Myometrial cell (primary cell): ENCODE data around the gene CRHR2. TPM values are rescaled to one million over a fixed set of nuclear protein-coding genes. Genes with fewer than 3 reads are reported as not detected.

Experiments
- total RNA-seq: library from RNA; depleted of rRNA; stranded (reverse); fragments of >200 nt; gene quantifications from 2 replicates; pipeline ENCODE4 v1.2.3, GENCODE V29; 2015

Gene CRHR2
- not detected in 2 replicates for total RNA-seq

DNA sequence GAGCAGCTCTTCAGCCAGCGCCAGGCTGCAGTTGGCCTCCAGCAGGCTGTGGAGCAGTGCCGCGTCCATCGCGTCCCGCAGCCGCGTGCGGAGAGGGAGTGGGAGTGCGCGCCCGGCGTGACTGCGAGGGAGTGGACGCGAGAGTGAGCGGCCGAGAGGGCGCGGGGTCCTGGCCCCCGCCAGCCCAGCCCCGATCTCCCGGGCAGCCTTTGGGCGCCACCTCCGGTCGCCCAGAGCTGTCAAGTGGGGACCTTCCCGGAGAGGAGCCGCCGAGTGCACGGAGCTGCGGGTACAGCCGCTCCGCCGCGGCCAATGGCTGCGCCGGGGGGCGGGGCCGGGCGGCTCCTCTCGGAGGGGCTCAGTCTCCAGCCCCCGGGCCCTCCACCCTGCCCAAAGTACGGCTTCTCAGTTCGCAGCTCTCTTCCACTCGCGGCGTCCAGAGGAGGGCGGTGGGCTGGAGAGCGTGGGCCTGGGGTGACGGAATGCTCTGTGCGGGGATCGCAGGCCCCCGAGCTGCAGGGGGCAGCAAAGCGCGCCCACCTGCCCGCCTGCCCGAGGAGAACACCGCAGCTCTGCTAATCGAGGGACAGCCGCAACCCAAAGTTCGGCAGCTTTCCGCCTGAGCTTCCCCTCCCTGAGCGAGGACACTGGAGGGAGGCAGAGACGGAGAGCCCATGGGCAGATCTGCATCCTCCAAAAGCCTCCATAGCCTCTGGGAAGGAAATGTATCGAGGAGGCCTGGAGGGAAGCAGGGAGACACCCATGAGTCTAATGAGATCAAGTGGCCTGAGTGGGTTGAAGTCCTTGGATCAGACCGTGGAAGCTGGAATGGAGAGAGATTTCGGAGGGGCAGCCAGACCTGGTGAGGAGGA, at the start of gene CRHR2:
CRHR2 (minus strand) TSS at position 245 of the 872 bp plus-strand sequence; CDS start at position 69, 176 bp downstream.

Other genes with a start within 250 kb of the CRHR2 start
- 4.3 and 5.5 TPM in 2 replicates for gene NOD1, start 203.7 kb downstream of the CRHR2 start, total RNA-seq
- 42.5 and 45.8 TPM in 2 replicates for gene GGCT, start 177.6 kb downstream of the CRHR2 start, total RNA-seq
- 416 and 485 TPM in 2 replicates for gene GARS1, start 87.6 kb downstream of the CRHR2 start, total RNA-seq
- 4.9 and 6.6 TPM in 2 replicates for gene INMT, start 69.7 kb upstream of the CRHR2 start, total RNA-seq
- 8.5 and 11.2 TPM in 2 replicates for gene MINDY4, start 89.0 kb upstream of the CRHR2 start, total RNA-seq
- 1.1 and 1.4 TPM in 2 replicates for gene AQP1, start 229.4 kb upstream of the CRHR2 start, total RNA-seq